ENCODE measurements around the gene UTF1.

Gene UTF1

GRCh38 chr10:133206356-133207040, 23.5 kb upstream of the UTF1 start:
- DNase-seq (ENCODE audit: extremely low read depth, low read depth) = no peak
- no peak for TF ChIP-seq CTCF (IDR thresholded peaks at IDR 0.05; ENCODE audit: low read depth, low read length)

DNA sequence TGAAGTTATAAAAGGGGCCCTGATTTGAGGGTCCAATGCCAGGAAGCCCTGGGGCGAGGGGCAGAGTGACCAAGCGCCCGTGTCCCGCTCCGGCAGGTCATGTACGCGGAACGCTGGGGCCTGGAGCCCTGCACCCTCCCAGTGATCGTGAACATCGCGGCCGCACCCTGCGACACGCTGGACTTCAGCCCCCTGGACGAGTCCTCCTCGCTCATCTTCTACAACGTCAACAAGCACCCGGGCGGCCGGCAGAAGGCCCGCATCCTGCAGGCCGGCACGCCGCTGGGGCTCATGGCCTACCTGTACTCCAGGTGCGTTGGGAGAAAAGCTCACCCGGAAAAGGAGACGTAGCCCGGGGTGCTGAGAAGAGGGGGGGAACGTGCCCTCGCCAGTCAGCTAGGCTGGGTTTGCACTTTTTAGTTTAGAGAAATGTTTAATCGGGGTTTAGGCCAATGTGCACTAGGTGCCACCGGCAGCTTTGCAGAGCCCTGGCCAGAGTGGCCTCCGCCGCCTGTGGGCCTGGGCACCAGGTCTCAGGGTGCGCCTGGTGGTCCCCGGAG, 22.9 kb upstream of the UTF1 start:
- DNase-seq (ENCODE audit: extremely low read depth, low read depth) = no peak
- no peak for TF ChIP-seq CTCF (IDR thresholded peaks at IDR 0.05; ENCODE audit: low read depth, low read length)

- DNase-seq (ENCODE audit: extremely low read depth, low read depth) = no peak
- TF ChIP-seq CTCF (IDR thresholded peaks at IDR 0.05; ENCODE audit: low read depth, low read length) = no peak
These were observed 22.4 kb upstream of the UTF1 start for GRCh38 chr10:133207627-133208026.

- no peak for DNase-seq (ENCODE audit: extremely low read depth, low read depth)
- TF ChIP-seq CTCF (IDR thresholded peaks at IDR 0.05; ENCODE audit: low read depth, low read length) = no peak
These were observed 21.6 kb upstream of the UTF1 start for GRCh38 chr10:133208466-133208865.

DNA sequence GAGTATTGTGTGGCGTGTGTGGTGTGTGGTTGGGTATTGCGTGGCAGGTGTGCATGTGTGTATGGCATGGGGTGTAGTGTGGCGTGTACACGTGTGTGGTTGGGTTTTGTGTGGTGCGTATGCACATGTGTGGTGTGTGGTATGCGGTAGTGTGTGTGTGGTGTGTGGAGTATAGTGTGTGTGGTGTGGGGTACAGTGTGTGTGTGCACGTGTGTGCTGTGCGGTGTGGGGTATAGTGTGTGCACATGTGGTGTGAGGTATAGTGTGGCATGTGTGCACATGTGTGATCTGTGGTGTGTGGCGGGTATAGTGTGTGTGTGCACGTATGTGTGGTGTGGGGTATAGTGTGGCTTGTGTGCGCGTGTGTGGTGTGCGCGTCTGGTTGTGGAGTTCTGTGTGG, 20.9 kb upstream of the UTF1 start:
- no peak for TF ChIP-seq CTCF (IDR thresholded peaks at IDR 0.05; ENCODE audit: low read depth, low read length)
- DNase-seq (ENCODE audit: extremely low read depth, low read depth) = no peak

- TF ChIP-seq CTCF (IDR thresholded peaks at IDR 0.05; ENCODE audit: low read depth, low read length) = no peak
These were observed 20.4 kb upstream of the UTF1 start for GRCh38 chr10:133209641-133210040.

GRCh38 chr10:133210398-133211140, 19.4 kb upstream of the UTF1 start:
- DNase-seq (ENCODE audit: extremely low read depth, low read depth) = no peak
- TF ChIP-seq CTCF (IDR thresholded peaks at IDR 0.05; ENCODE audit: low read depth, low read length) = no peak

More at GRCh38 chr10:133209641-133210040, 20.4 kb upstream of the UTF1 start:
- no peak for DNase-seq (ENCODE audit: extremely low read depth, low read depth)
